Measurements from ENCODE around the gene FBH1. TPM values are rescaled to one million over a fixed set of nuclear protein-coding genes. Genes with fewer than 3 reads are reported as not detected.

FBH1 gene
- total and polyA plus RNA-seq, 9 of the 15 experiments (the other 6 are each of a cell fraction or from before 2014, with no cell fraction given) = 13.4 to 108 (median 77.8) TPM

DNA sequence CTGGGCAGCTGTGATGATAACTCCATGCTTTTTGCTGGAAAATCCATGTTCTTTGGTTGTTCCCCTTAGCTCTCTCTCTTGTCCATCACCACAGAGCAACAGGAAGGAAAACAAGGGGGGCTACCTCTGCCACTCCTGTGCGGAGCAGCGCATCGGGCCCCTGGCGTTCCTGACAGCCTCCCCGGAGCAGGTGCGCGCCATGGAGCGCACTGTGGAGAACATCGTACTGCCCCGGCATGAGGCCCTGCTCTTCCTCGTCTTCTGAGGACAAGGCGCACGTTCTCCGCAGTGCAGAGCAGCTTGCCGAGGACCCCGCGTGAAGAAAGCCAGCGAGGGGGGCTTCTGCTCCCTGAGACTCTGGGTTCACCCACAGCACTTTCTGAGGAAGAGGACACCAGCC lies 47.0 kb downstream of the FBH1 start (continued):
- TF ChIP-seq HMG20A (CRISPR knock-in tag; conservative IDR thresholded peaks at IDR 0.05) (no peak), MCM7 (IDR thresholded peaks at IDR 0.05) (no peak), KLF16 (IDR thresholded peaks at IDR 0.05) (no peak), ZNF696 (CRISPR knock-in tag; conservative IDR thresholded peaks at IDR 0.05) (no peak), CSDE1 (IDR thresholded peaks at IDR 0.05) (no peak), NEUROD1 (IDR thresholded peaks at IDR 0.05; ENCODE audit: borderline replicate concordance, low read depth, low read length, partially characterized antibody) (no peak), ZNF507 (tag; conservative IDR thresholded peaks at IDR 0.05) (no peak), NFIC (IDR thresholded peaks at IDR 0.05) (no peak), FIP1L1 (IDR thresholded peaks at IDR 0.05; ENCODE audit: low read depth, low read length, poor library complexity, severe bottlenecking) (no peak), ZNF347 (CRISPR knock-in tag; IDR thresholded peaks at IDR 0.05; ENCODE audit: low read depth) (no peak), ZNF79 (CRISPR knock-in tag; IDR thresholded peaks at IDR 0.05; ENCODE audit: low read depth) (no peak)
- TF ChIP-seq, protein P1, sequence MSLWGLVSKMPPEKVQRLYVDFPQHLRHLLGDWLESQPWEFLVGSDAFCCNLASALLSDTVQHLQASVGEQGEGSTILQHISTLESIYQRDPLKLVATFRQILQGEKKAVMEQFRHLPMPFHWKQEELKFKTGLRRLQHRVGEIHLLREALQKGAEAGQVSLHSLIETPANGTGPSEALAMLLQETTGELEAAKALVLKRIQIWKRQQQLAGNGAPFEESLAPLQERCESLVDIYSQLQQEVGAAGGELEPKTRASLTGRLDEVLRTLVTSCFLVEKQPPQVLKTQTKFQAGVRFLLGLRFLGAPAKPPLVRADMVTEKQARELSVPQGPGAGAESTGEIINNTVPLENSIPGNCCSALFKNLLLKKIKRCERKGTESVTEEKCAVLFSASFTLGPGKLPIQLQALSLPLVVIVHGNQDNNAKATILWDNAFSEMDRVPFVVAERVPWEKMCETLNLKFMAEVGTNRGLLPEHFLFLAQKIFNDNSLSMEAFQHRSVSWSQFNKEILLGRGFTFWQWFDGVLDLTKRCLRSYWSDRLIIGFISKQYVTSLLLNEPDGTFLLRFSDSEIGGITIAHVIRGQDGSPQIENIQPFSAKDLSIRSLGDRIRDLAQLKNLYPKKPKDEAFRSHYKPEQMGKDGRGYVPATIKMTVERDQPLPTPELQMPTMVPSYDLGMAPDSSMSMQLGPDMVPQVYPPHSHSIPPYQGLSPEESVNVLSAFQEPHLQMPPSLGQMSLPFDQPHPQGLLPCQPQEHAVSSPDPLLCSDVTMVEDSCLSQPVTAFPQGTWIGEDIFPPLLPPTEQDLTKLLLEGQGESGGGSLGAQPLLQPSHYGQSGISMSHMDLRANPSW (CRISPR knock-in tag; IDR thresholded peaks at IDR 0.05) = no peak
- TF ChIP-seq, protein P2, sequence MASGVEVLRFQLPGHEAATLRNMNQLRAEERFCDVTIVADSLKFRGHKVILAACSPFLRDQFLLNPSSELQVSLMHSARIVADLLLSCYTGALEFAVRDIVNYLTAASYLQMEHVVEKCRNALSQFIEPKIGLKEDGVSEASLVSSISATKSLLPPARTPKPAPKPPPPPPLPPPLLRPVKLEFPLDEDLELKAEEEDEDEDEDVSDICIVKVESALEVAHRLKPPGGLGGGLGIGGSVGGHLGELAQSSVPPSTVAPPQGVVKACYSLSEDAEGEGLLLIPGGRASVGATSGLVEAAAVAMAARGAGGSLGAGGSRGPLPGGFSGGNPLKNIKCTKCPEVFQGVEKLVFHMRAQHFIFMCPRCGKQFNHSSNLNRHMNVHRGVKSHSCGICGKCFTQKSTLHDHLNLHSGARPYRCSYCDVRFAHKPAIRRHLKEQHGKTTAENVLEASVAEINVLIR (CRISPR knock-in tag; IDR thresholded peaks at IDR 0.05) = no peak
- TF ChIP-seq, protein P3, sequence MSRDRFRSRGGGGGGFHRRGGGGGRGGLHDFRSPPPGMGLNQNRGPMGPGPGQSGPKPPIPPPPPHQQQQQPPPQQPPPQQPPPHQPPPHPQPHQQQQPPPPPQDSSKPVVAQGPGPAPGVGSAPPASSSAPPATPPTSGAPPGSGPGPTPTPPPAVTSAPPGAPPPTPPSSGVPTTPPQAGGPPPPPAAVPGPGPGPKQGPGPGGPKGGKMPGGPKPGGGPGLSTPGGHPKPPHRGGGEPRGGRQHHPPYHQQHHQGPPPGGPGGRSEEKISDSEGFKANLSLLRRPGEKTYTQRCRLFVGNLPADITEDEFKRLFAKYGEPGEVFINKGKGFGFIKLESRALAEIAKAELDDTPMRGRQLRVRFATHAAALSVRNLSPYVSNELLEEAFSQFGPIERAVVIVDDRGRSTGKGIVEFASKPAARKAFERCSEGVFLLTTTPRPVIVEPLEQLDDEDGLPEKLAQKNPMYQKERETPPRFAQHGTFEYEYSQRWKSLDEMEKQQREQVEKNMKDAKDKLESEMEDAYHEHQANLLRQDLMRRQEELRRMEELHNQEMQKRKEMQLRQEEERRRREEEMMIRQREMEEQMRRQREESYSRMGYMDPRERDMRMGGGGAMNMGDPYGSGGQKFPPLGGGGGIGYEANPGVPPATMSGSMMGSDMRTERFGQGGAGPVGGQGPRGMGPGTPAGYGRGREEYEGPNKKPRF (IDR thresholded peaks at IDR 0.05; ENCODE audit: low read depth, low read length) = no peak

Data from K562 (cell line).